H1 (cell line): ENCODE measurements around the gene SENP7. TPM values are rescaled to one million over a fixed set of nuclear protein-coding genes. Genes with fewer than 3 reads are reported as not detected.

ENCODE experiments used
- POU5F1 ChIP-seq: IDR thresholded peaks from 2 replicates; pipeline ENCODE4 v1.6.1; 2011; ENCODE audit warnings: low read depth, mild to moderate bottlenecking, low read length, moderate library complexity
- RNF2 ChIP-seq: fragments of 200-900, 300-1000 bp; sonication (generic); IDR thresholded peaks from 2 replicates; pipeline ENCODE4 v1.7.1; 2016; ENCODE audit warnings: borderline replicate concordance, low read depth, mild to moderate bottlenecking, antibody characterized with exemption, low read length; ENCODE audit not compliant: poor library complexity, severe bottlenecking; ENCODE audit errors: missing control alignments
- SIN3A ChIP-seq, 2 experiments: IDR thresholded peaks in 1 of 2; conservative IDR thresholded peaks in 1 of 2; 2 replicates each; pipeline ENCODE4 v1.6.1; 2011 to 2012; ENCODE audit warnings: low read length in 2 of 2, improper control_type of control experiment in 1 of 2, low read depth in 1 of 2, mild to moderate bottlenecking in 1 of 2
- USF2 ChIP-seq: IDR thresholded peaks from 2 replicates; pipeline ENCODE4 v1.6.1; 2011; ENCODE audit warnings: low read length, improper control_type of control experiment
- polyA plus RNA-seq, 7 experiments: library from polyadenylated mRNA; depleted of rRNA in 3 of 7; stranded (reverse) in 5 of 7; unstranded in 2 of 7; fragments of >200 nt in 5 of 7; fragments of 200-250 nt in 2 of 7; gene quantifications; 1 replicate in 5 of 7; 2 replicates in 1 of 7; 4 replicates in 1 of 7; pipeline versions ENCODE4 v1.2.1 to v1.2.3, GENCODE V29; 2011 to 2013; ENCODE audit warnings: missing spikeins in 2 of 7, mixed read lengths in 2 of 7
- total RNA-seq: library from RNA; stranded (reverse); fragmentation: NEBNext Ultra II Directional; extraction: Animal tissue kit (Norgen Biotek cat#: 25700); gene quantifications from 2 replicates; pipeline ENCODE4 v1.2.1, GENCODE V29; 2021

The SENP7 gene
- total and polyA plus RNA-seq, 2 of the 8 experiments (the other 6 are each of a cell fraction or from before 2014, with no cell fraction given): 2.8 to 7.8 TPM

GRCh38 chr3:101284757-101285156, 228.3 kb downstream of the SENP7 start (continued):
- TF ChIP-seq USF2: no peak
- no peak for TF ChIP-seq SIN3A (conservative IDR thresholded peaks at IDR 0.05 in 1 of 2, IDR thresholded peaks at IDR 0.05 in 1 of 2; ENCODE audit: low read depth in 1 of 2, low read length in 2 of 2)
- no peak for TF ChIP-seq RNF2
- no peak for TF ChIP-seq POU5F1
